ENCODE measurements around the gene GARIN1A.
"Not testable (repeated sequence)": the region's sequence is repeated elsewhere in the genome, so short reads cannot be mapped to it uniquely, and the experiment has no call there.

DNA sequence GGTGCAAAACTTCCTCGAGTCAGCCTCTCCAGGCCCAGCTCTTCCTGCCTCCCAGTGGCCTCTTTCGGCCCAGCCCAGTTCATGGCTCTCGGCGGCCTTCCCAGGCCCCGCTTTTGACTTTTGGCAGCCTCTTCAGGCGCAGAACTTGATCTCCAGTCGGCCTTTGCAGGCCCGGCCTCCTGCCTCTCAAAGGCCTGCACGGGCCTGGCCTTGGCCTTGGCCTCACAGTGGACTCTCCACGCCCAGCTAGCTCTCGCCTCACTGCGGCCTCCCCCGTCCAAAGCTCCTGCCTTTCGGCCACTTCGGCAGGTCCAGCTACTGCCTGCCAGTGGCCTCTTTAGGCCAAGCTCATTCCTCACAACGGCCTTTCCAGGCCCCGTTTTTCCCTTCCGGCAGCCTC, 17.6 kb upstream of the GARIN1A start:
- TF ChIP-seq, protein P1, sequence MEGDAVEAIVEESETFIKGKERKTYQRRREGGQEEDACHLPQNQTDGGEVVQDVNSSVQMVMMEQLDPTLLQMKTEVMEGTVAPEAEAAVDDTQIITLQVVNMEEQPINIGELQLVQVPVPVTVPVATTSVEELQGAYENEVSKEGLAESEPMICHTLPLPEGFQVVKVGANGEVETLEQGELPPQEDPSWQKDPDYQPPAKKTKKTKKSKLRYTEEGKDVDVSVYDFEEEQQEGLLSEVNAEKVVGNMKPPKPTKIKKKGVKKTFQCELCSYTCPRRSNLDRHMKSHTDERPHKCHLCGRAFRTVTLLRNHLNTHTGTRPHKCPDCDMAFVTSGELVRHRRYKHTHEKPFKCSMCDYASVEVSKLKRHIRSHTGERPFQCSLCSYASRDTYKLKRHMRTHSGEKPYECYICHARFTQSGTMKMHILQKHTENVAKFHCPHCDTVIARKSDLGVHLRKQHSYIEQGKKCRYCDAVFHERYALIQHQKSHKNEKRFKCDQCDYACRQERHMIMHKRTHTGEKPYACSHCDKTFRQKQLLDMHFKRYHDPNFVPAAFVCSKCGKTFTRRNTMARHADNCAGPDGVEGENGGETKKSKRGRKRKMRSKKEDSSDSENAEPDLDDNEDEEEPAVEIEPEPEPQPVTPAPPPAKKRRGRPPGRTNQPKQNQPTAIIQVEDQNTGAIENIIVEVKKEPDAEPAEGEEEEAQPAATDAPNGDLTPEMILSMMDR (IDR thresholded peaks at IDR 0.05; ENCODE audit: poor library complexity) = not testable (repeated sequence)
- TF ChIP-seq EZH2phosphoT487 (IDR thresholded peaks at IDR 0.05; ENCODE audit: low read depth, severe bottlenecking, unreplicated experiment) = not testable (repeated sequence)
